Measurements from ENCODE around the gene SLC25A11. TPM values are rescaled to one million over a fixed set of nuclear protein-coding genes. Genes with fewer than 3 reads are reported as not detected.

Gene SLC25A11
- total and polyA plus RNA-seq, 3 experiments from 2014 or later: 85.1 to 101 (median 90.0) TPM

- Mint-ChIP-seq H3K36me3 (peaks cover 0 to 57% (median 6%) of the 10 kb centered on the region in 3 donors), H3K27ac (peak overlapping the region in 4 of 8 donors; percentile 30 to 93 (median 78)), H3K9me3 (no peaks in the 10 kb centered on the region), H3K4me1 (peaks cover 16 to 20% (median 17%) of the 10 kb centered on the region in 3 donors), H3K4me3 (no peak overlapping the region), H3K27me3 (no peaks in the 10 kb centered on the region)
- Histone ChIP-seq H3K27me3 (ENCODE audit: insufficient read depth, low read length, poor library complexity, severe bottlenecking) (no peaks in the 10 kb centered on the region), H3K4me3 (ENCODE audit: low read length) (no peak overlapping the region), H3K9me3 (ENCODE audit: low read length) (no peaks in the 10 kb centered on the region), H3K4me1 (ENCODE audit: insufficient read depth, low read length) (peaks cover 20% of the 10 kb centered on the region), H3K36me3 (ENCODE audit: insufficient read depth, low read length) (peaks cover 19% of the 10 kb centered on the region), H3K27ac (ENCODE audit: low read depth, low read length) (peak overlapping the region; percentile 0)
- no peak for DNase-seq
- POLR2A ChIA-PET: interaction anchor here (3.4 to 5.2 kb wide), 2 partner anchors 19 to 28 kb away, joined by 18 to 187 read pairs; partner anchors contain the start of genes ENO3, INCA1, KIF1C and PFN1
- CTCF ChIA-PET: interaction anchor here (0.6 to 5.1 kb wide), 8 partner anchors 11 to 403 kb away, joined by 3 to 34 read pairs (median 10); partner anchors contain the start of genes CAMTA2, CHRNE, ENO3 and PFN1
These were observed 29.8 kb upstream of the SLC25A11 start for GRCh38 chr17:4969551-4970173.

- Mint-ChIP-seq H3K4me3 (no peak overlapping the region), H3K9me3 (no peaks in the 10 kb centered on the region), H3K27ac (peak overlapping the region in 4 of 8 donors; percentile 78 to 93 (median 82)), H3K4me1 (peaks cover 16 to 20% (median 17%) of the 10 kb centered on the region in 3 donors), H3K27me3 (no peaks in the 10 kb centered on the region), H3K36me3 (peaks cover 0 to 52% (median 6%) of the 10 kb centered on the region in 3 donors)
- DNase-seq: no peak
- CTCF ChIA-PET: interaction anchor here (0.6 to 5.1 kb wide), 7 partner anchors 19 to 402 kb away, joined by 3 to 34 read pairs (median 9); partner anchors contain the start of genes CAMTA2, CHRNE, ENO3 and PFN1
- Histone ChIP-seq H3K4me1 (ENCODE audit: insufficient read depth, low read length) (peaks cover 20% of the 10 kb centered on the region), H3K27me3 (ENCODE audit: insufficient read depth, low read length, poor library complexity, severe bottlenecking) (no peaks in the 10 kb centered on the region), H3K36me3 (ENCODE audit: insufficient read depth, low read length) (peaks cover 18% of the 10 kb centered on the region), H3K9me3 (ENCODE audit: low read length) (no peaks in the 10 kb centered on the region), H3K27ac (ENCODE audit: low read depth, low read length) (peak overlapping the region; percentile 59), H3K4me3 (ENCODE audit: low read length) (no peak overlapping the region)
- POLR2A ChIA-PET: interaction anchor here (0.7 to 5.2 kb wide), 5 partner anchors 18 to 37 kb away, joined by 3 to 187 read pairs (median 3); partner anchors contain the start of genes ENO3, GP1BA, INCA1 and KIF1C
These were observed 29.3 kb upstream of the SLC25A11 start for GRCh38 chr17:4969047-4969550.

GRCh38 chr17:4968486-4969046 lies 28.7 kb upstream of the SLC25A11 start:
- POLR2A ChIA-PET: interaction anchor here (0.7 to 5.2 kb wide), 7 partner anchors 18 to 69 kb away, joined by 3 to 187 read pairs (median 18); partner anchors contain the start of genes C17orf107, ENO3, GP1BA and INCA1
- Mint-ChIP-seq H3K27me3 (no peaks in the 10 kb centered on the region), H3K27ac (peak overlapping the region in 4 of 8 donors; percentile 78 to 93 (median 82)), H3K9me3 (no peaks in the 10 kb centered on the region), H3K4me3 (no peak overlapping the region), H3K4me1 (peaks cover 16 to 20% (median 17%) of the 10 kb centered on the region in 3 donors), H3K36me3 (peaks cover 0 to 48% (median 3%) of the 10 kb centered on the region in 3 donors)
- peaks cover 20% of the 10 kb centered on the region for H3K4me1 ChIP-seq (ENCODE audit: insufficient read depth, low read length)
- CTCF ChIA-PET: interaction anchor here (0.6 to 5.1 kb wide), 13 partner anchors 12 to 401 kb away, joined by 3 to 34 read pairs (median 9); partner anchors contain the start of genes CAMTA2, ENO3, PFN1 and RNF167
- peak overlapping the region; percentile 100 for H3K4me3 ChIP-seq (ENCODE audit: low read length)
- H3K27ac ChIP-seq (ENCODE audit: low read depth, low read length): peak overlapping the region; percentile 59
- no peaks in the 10 kb centered on the region for H3K9me3 ChIP-seq (ENCODE audit: low read length)
- H3K27me3 ChIP-seq (ENCODE audit: insufficient read depth, low read length, poor library complexity, severe bottlenecking): no peaks in the 10 kb centered on the region
- no peak for DNase-seq
- H3K36me3 ChIP-seq (ENCODE audit: insufficient read depth, low read length): peaks cover 12% of the 10 kb centered on the region

GRCh38 chr17:4967539-4968485 lies 28.0 kb upstream of the SLC25A11 start, which contains the start of gene SPAG7:
SPAG7 (minus strand) TSS chr17:4967817; CDS start chr17:4967804, 13 bp downstream.
- CTCF ChIA-PET: interaction anchor here (1.0 to 5.1 kb wide), 24 partner anchors 12 to 264 kb away, joined by 3 to 34 read pairs (median 6); partner anchors contain the start of genes C17orf107, CAMTA2, CHRNE and ENO3
- peaks cover 0 to 42% (median 3%) of the 10 kb centered on the region in 3 donors for H3K36me3 Mint-ChIP-seq
- peaks cover 16 to 20% (median 20%) of the 10 kb centered on the region in 3 donors for H3K4me1 Mint-ChIP-seq
- H3K4me1 ChIP-seq (ENCODE audit: insufficient read depth, low read length): peaks cover 20% of the 10 kb centered on the region
- no peaks in the 10 kb centered on the region for H3K9me3 ChIP-seq (ENCODE audit: low read length)
- H3K4me3 ChIP-seq (ENCODE audit: low read length): peak within 1 kb of the TSS; percentile 100
- no peak within 1 kb of the TSS for H3K4me3 Mint-ChIP-seq
- POLR2A ChIA-PET: interaction anchor here (0.7 to 5.2 kb wide), 17 partner anchors 10 to 824 kb away, joined by 3 to 187 read pairs (median 6); partner anchors contain the start of genes C17orf107, CAMTA2, CYB5D2 and ENO3
- no peaks in the 10 kb centered on the region for H3K27me3 ChIP-seq (ENCODE audit: insufficient read depth, low read length, poor library complexity, severe bottlenecking)
- peak within 1 kb of the TSS; percentile 76 for H3K27ac ChIP-seq (ENCODE audit: low read depth, low read length)
- peak; percentile 89 to 98 (median 95) for DNase-seq
- no peaks in the 10 kb centered on the region for H3K9me3 Mint-ChIP-seq
- H3K27ac Mint-ChIP-seq: peak within 1 kb of the TSS in 4 of 8 donors; percentile 8 to 93 (median 82)
- H3K36me3 ChIP-seq (ENCODE audit: insufficient read depth, low read length): peaks cover 7% of the 10 kb centered on the region
- no peaks in the 10 kb centered on the region for H3K27me3 Mint-ChIP-seq

GRCh38 chr17:4966844-4967538 lies 27.1 kb upstream of the SLC25A11 start:
- no peaks in the 10 kb centered on the region for H3K27me3 Mint-ChIP-seq
- H3K36me3 ChIP-seq (ENCODE audit: insufficient read depth, low read length): no peaks in the 10 kb centered on the region
- H3K9me3 ChIP-seq (ENCODE audit: low read length): no peaks in the 10 kb centered on the region
- DNase-seq: peak; percentile 90 to 98 (median 97)
- peaks cover 20% of the 10 kb centered on the region for H3K4me1 ChIP-seq (ENCODE audit: insufficient read depth, low read length)
- H3K4me3 Mint-ChIP-seq: no peak overlapping the region
- H3K9me3 Mint-ChIP-seq: no peaks in the 10 kb centered on the region
- POLR2A ChIA-PET: interaction anchor here (0.6 to 5.2 kb wide), 16 partner anchors 9 to 823 kb away, joined by 3 to 187 read pairs (median 6); partner anchors contain the start of genes C17orf107, CAMTA2, CHRNE and CYB5D2
- peak overlapping the region; percentile 76 for H3K27ac ChIP-seq (ENCODE audit: low read depth, low read length)
- peak overlapping the region in 2 of 8 donors; percentile 8 to 80 for H3K27ac Mint-ChIP-seq
- no peaks in the 10 kb centered on the region for H3K27me3 ChIP-seq (ENCODE audit: insufficient read depth, low read length, poor library complexity, severe bottlenecking)
- CTCF ChIA-PET: interaction anchor here (0.6 to 5.1 kb wide), 25 partner anchors 11 to 264 kb away, joined by 3 to 34 read pairs (median 5); partner anchors contain the start of genes C17orf107, CAMTA2, CHRNE and ENO3
- peak overlapping the region; percentile 100 for H3K4me3 ChIP-seq (ENCODE audit: low read length)
- peaks cover 0 to 34% (median 3%) of the 10 kb centered on the region in 3 donors for H3K36me3 Mint-ChIP-seq
- H3K4me1 Mint-ChIP-seq: peaks cover 16 to 20% (median 20%) of the 10 kb centered on the region in 3 donors

- Histone ChIP-seq H3K27me3 (ENCODE audit: insufficient read depth, low read length, poor library complexity, severe bottlenecking) (no peaks in the 10 kb centered on the region), H3K9me3 (ENCODE audit: low read length) (no peaks in the 10 kb centered on the region), H3K4me1 (ENCODE audit: insufficient read depth, low read length) (peaks cover 20% of the 10 kb centered on the region), H3K36me3 (ENCODE audit: insufficient read depth, low read length) (no peaks in the 10 kb centered on the region), H3K27ac (ENCODE audit: low read depth, low read length) (no peak overlapping the region), H3K4me3 (ENCODE audit: low read length) (no peak overlapping the region)
- H3K27me3 Mint-ChIP-seq: no peaks in the 10 kb centered on the region
- H3K27ac Mint-ChIP-seq: peak overlapping the region in 2 of 8 donors; percentile 63 to 84
- H3K36me3 Mint-ChIP-seq: peaks cover 0 to 30% (median 6%) of the 10 kb centered on the region in 3 donors
- POLR2A ChIA-PET: interaction anchor here (2.1 to 5.2 kb wide), 4 partner anchors 15 to 66 kb away, joined by 6 to 187 read pairs (median 43); partner anchors contain the start of genes C17orf107, CAMTA2, ENO3 and PFN1
- CTCF ChIA-PET: interaction anchor here (1.0 to 5.1 kb wide), 8 partner anchors 9 to 98 kb away, joined by 3 to 34 read pairs (median 4); partner anchors contain the start of genes CHRNE, ENO3, PFN1 and RNF167
- H3K4me1 Mint-ChIP-seq: peaks cover 13 to 16% (median 15%) of the 10 kb centered on the region in 3 donors
- no peak for DNase-seq
- peaks cover 0 to 2% (median 0%) of the 10 kb centered on the region in 5 donors for H3K9me3 Mint-ChIP-seq
- H3K4me3 Mint-ChIP-seq: peak overlapping the region in 5 of 7 donors; percentile 13 to 60 (median 47)
These were observed 25.6 kb upstream of the SLC25A11 start for GRCh38 chr17:4965311-4965986.
